Esophagus squamous epithelium (tissue), 4 donors: ENCODE data around the gene HTR5A.

Experiments used
- CTCF ChIP-seq, 6 experiments: fragments of 450-650 bp in 4 of 6; fragments of 200-600 bp in 2 of 6; sonication (generic) in 2 of 6; IDR thresholded peaks; one replicate each; pipeline ENCODE4 v1.5.1; 2016 to 2019; ENCODE audit warnings: antibody characterized with exemption in 6 of 6, mild to moderate bottlenecking in 4 of 6, moderate library complexity in 4 of 6
- POLR2A ChIP-seq, 4 donors: fragments of 450-650 bp; IDR thresholded peaks; one replicate each; pipeline ENCODE4 v1.6.1; 2017; ENCODE audit warnings: antibody characterized with exemption in 4 of 4, mild to moderate bottlenecking in 4 of 4, moderate library complexity in 3 of 4

- no peak for TF ChIP-seq POLR2A (IDR thresholded peaks at IDR 0.05)
- no peak for TF ChIP-seq CTCF (IDR thresholded peaks at IDR 0.05)
Measured at GRCh38 chr7:155054761-155055160, 15.4 kb upstream of the HTR5A start.
